Hippocampal formation (tissue), 2 donors: ENCODE data around the gene SEMG1.

Experiments used
- DNase-seq, 2 donors: peaks; one replicate each; lab custom pipeline; 2025; lab: John Stamatoyannopoulos, UW

Gene SEMG1, protein sequence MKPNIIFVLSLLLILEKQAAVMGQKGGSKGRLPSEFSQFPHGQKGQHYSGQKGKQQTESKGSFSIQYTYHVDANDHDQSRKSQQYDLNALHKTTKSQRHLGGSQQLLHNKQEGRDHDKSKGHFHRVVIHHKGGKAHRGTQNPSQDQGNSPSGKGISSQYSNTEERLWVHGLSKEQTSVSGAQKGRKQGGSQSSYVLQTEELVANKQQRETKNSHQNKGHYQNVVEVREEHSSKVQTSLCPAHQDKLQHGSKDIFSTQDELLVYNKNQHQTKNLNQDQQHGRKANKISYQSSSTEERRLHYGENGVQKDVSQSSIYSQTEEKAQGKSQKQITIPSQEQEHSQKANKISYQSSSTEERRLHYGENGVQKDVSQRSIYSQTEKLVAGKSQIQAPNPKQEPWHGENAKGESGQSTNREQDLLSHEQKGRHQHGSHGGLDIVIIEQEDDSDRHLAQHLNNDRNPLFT

GRCh38 chr20:45206725-45207124 is at the start of gene SEMG1:
Gene SEMG1, plus strand, starts transcription at chr20:45207033. Its CDS starts 21 bp downstream, at chr20:45207054.
- no peak for DNase-seq

DNA sequence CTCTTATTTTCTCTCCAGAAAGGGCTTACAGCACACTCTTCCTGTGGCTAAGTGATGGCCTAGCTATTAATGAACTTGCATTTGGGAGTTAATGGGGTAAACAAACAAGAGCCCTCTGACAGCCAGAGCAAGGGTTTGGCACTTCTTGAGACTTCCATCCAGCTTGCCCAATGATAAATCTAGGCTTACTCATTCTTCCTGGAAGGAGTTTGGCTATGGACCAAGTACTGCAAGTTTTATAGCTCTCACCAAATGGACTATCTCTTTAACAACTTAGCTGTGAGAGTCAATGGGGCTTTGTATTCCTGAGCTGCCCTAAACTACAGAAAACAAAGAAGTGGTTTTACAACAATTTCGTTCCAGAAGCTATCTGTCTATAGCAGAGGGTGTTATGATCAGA is 48.9 kb upstream of the SEMG1 start:
- peak in 1 of 2 donors; percentile 33 for DNase-seq

- DNase-seq = no peak
Observed at GRCh38 chr20:45163083-45163803, 43.6 kb upstream of the SEMG1 start.

DNA sequence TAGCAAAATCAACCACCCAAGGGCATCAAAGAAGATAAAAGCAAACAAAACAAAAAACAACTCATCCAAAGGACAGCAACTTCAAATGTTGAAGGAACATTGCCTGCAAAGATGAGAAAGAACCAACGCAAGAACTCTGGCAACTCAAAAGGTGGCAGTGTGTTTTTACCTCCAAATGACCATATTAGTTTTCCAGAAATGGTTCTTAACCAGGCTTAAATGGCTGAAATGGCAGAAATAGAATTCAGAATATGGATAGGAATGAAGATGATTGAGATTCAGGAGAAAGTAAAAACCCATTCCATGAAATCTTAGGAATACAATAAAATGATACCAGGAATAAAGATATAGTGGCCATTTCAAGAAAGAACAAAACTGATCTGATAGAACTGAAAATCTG is 41.9 kb upstream of the SEMG1 start:
- no peak for DNase-seq

DNA sequence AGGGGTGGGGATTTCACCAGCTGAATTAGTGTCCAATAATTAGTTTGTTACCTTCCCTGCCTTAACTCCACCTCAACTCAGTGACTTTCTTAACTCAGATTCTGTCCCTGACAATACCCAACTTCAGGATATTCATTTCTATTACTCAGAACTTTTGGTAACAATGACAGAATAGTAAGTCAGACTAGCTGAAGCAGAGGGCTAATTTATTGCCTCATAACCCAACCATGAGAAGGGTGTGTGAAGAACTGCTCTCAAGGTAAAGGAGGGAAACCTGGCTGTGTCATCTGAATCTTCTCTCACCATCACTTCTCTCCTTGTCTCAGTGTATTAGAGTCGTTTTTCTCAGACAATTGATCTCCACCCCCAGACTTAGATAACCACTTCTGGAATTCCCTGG is 33.3 kb upstream of the SEMG1 start:
- no peak for DNase-seq

GRCh38 chr20:45174434-45175364 is 32.1 kb upstream of the SEMG1 start, which contains the start of gene PI3:
Gene PI3, plus strand, starts transcription at chr20:45174902. Its CDS starts 21 bp downstream, at chr20:45174923.
- DNase-seq = no peak

DNA sequence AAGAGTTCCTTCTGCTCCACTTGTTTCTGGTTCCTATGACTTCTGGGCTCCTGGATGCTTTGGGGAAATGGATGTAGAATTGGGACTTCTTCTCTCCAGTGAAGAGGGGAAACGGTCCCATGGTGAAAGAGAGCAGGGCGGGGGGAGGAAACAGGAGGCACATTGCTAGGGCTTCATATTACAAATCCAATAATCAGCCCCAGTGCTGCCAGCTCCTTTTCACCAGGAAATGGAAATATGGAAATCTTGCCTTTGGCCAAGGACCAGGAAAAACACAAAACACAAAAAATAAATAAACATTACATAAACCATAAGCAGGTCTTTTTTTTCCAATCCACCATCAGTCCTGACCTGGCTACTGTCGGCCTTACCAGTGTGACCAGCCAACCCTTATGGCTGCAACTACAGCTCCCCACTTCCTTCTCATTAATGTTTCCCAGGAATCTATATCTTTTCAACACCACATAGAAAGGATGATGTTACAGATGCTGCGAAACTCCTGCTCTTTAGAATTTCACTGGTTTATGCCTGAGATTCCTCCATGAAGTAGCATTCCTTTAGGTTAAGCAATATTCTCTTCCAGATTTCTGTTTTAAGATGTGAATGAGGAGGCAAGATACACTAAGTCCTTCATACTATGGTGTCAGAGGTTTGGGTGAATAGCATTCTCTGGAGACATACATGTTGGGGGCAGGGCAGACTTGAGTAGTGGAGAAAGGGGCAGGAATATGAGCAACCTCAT is 30.1 kb upstream of the SEMG1 start:
- DNase-seq = no peak

- DNase-seq = no peak
Observed at GRCh38 chr20:45179166-45179565, 27.7 kb upstream of the SEMG1 start.

GRCh38 chr20:45181639-45182038 is 25.2 kb upstream of the SEMG1 start:
- no peak for DNase-seq

- DNase-seq = no peak
Observed at GRCh38 chr20:45183084-45183483, 23.7 kb upstream of the SEMG1 start.

- DNase-seq = no peak
Observed at GRCh38 chr20:45187693-45188092, 19.1 kb upstream of the SEMG1 start.

GRCh38 chr20:45189067-45189609 is 17.7 kb upstream of the SEMG1 start:
- DNase-seq = no peak

DNA sequence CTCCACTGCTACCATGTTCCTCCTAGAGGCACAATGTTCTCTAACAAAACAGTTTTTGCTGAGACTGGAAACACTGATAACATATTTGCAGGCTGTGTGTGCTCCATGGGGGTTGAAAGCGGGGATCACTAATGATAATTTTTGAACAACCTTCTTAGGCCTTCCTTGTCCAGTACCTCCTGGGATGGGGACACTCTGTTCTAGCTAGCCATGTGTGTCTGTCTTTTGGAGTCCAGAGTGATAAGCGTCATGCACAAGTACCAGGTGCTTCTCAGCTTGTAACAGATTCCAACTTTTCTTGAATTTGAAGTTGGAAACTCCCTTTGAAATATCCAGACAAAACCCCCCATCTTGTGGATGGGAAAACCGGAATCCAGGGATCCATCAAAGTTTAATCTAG is 17.0 kb upstream of the SEMG1 start:
- no peak for DNase-seq

DNA sequence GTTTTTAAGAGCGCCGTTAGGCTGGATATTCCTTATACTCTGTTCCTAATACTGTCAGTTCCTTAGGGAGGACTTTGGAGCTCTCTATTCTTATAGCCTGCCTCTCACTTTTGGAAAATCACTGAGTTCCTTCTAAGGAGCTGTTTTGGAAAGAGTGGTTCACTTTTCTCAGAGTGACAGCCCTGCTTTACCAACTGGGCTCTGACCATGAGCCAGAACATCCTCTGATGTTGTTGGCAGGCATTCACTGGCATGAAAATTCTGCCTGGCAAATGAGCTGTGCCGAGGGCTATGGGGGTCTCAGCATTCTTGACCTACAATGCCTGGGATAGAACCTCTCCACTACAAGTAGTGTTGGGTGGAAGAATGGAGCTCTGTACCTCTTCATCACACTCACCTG is 14.9 kb upstream of the SEMG1 start:
- no peak for DNase-seq

DNA sequence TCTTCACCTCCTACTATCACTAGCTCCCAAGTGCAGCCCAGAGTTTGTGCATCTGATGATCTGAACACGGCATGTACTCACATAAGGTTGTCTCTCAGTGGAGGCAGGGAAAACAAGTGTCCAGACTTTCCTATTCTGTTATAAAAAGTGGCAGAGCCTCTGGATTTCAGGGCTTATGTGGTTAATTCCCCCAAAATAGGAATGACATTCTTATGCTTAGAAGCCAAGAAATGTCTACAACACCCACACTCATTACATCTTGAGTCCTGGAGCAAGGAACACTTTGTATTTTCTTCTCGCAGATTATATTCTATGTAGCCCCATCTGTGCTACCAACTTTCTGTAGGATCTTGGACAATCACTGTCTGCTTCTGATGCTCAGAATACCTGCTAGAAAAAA is 13.5 kb upstream of the SEMG1 start:
- no peak for DNase-seq

- DNase-seq = no peak
Observed at GRCh38 chr20:45209924-45210323, 3.1 kb downstream of the SEMG1 start.

- DNase-seq = no peak
Observed at GRCh38 chr20:45211569-45212474, 5.0 kb downstream of the SEMG1 start.

- DNase-seq = no peak
Observed at GRCh38 chr20:45212836-45213235, 6.0 kb downstream of the SEMG1 start.

GRCh38 chr20:45218124-45218523 is 11.3 kb downstream of the SEMG1 start:
- no peak for DNase-seq

- DNase-seq = no peak
Observed at GRCh38 chr20:45218636-45219035, 11.8 kb downstream of the SEMG1 start.
